DOHH2 (cell line): ENCODE data around the gene NHERF2.

ENCODE experiments used
- H3F3A ChIP-seq: fragments of 200-600 bp; sonication (generic), shearing (Covaris generic); 2 replicates; pipeline ENCODE4 v1.6.0; 2016; ENCODE audit warnings: antibody characterized with exemption, mild to moderate bottlenecking; ENCODE audit not compliant: control insufficient read depth, insufficient read depth
- H3K27ac ChIP-seq: fragments of 200-600 bp; sonication (generic); 2 replicates; pipeline ENCODE4 v1.5.1; 2014; ENCODE audit warnings: low read depth, mild to moderate bottlenecking, low read length, moderate library complexity
- H3K27me3 ChIP-seq: fragments of 200-600 bp; sonication (generic); 2 replicates; pipeline ENCODE4 v1.6.1; 2014; ENCODE audit warnings: mild to moderate bottlenecking, low read length, mixed read lengths; ENCODE audit not compliant: control insufficient read depth
- H3K36me3 ChIP-seq: fragments of 200-600 bp; sonication (generic); 2 replicates; pipeline ENCODE4 v1.6.1; 2014; ENCODE audit warnings: mild to moderate bottlenecking, low read length, moderate library complexity, mixed read lengths; ENCODE audit not compliant: control insufficient read depth
- H3K4me1 ChIP-seq: fragments of 200-600 bp; sonication (generic); 2 replicates; pipeline ENCODE4 v1.6.1; 2014; ENCODE audit warnings: mild to moderate bottlenecking, low read length, mixed read lengths; ENCODE audit not compliant: control insufficient read depth
- H3K4me2 ChIP-seq: fragments of 200-600 bp; sonication (generic); 2 replicates; pipeline ENCODE4 v1.6.0; 2014; ENCODE audit warnings: mild to moderate bottlenecking, low read length, moderate library complexity
- H3K4me3 ChIP-seq: fragments of 200-600 bp; sonication (generic); 2 replicates; pipeline ENCODE4 v1.5.1; 2014; ENCODE audit warnings: mild to moderate bottlenecking, low read length, mixed read lengths
- H3K79me2 ChIP-seq: fragments of 200-600 bp; sonication (generic); 2 replicates; pipeline ENCODE4 v1.6.1; 2014; ENCODE audit warnings: mild to moderate bottlenecking, low read length, mixed read lengths; ENCODE audit not compliant: control insufficient read depth
- H3K9me2 ChIP-seq: fragments of 200-600 bp; sonication (generic); replicated peaks from 2 replicates; pipeline ENCODE4 v1.6.1; 2014; ENCODE audit warnings: mild to moderate bottlenecking, low read length, mixed read lengths; ENCODE audit not compliant: control insufficient read depth
- H3K9me3 ChIP-seq: fragments of 200-600 bp; sonication (generic); 2 replicates; pipeline ENCODE4 v1.6.1; 2014; ENCODE audit warnings: antibody characterized with exemption, low read length, mixed read lengths; ENCODE audit not compliant: control insufficient read depth, insufficient read depth
- H4K20me1 ChIP-seq: fragments of 200-600 bp; sonication (generic); 2 replicates; pipeline ENCODE4 v1.6.0; 2014; ENCODE audit warnings: low read depth, mild to moderate bottlenecking, antibody characterized with exemption, low read length, moderate library complexity; ENCODE audit not compliant: control insufficient read depth, insufficient read depth
- EZH2phosphoT487 ChIP-seq: fragments of 200-600 bp; sonication (generic); IDR thresholded peaks from 2 replicates; pipeline ENCODE4 v1.6.1; 2017; ENCODE audit warnings: borderline replicate concordance, mild to moderate bottlenecking, antibody characterized with exemption, low read length, moderate library complexity, mixed read lengths
- TF ChIP-seq, protein P1 (sequence below): fragments of 200-600 bp; sonication (generic); IDR thresholded peaks from one replicate; pipeline ENCODE4 v1.5.1; 2014; ENCODE audit warnings: antibody characterized with exemption, mild to moderate bottlenecking, low read depth, low read length; ENCODE audit not compliant: poor library complexity, severe bottlenecking

The NHERF2 gene

DNA sequence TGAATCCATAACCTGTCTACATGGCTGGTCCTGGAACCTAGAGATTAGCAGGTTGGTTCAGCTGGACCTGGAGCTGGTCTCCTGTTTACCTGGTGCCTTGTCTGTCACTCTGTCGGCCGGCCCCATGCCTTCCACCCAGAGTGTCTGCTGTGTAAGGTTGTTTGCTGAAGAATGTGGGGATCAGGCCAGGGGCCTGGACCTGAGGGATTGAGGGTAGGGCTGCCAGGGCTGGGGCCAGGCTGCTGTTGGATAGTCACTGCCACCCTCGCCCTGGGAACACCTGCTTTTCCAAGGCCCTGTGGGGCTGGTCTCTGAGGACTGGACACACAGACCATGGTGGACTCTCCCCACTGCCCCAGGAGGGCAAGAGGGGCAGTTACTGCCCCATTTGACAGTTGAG lies 1.4 kb downstream of the NHERF2 start:
- no peaks in the 10 kb centered on the region; the same call in 1 of the 2 replicates for H3F3A ChIP-seq
- no peak overlapping the region for H3K27ac ChIP-seq
- H3K4me2 ChIP-seq: no peak overlapping the region
- H3K4me1 ChIP-seq: peaks cover 13% of the 10 kb centered on the region
- H3K36me3 ChIP-seq: no peaks in the 10 kb centered on the region
- H3K79me2 ChIP-seq: no peaks in the 10 kb centered on the region
- H4K20me1 ChIP-seq: no peaks in the 10 kb centered on the region; the same call in 1 of the 2 replicates
- peaks cover 56% of the 10 kb centered on the region for H3K27me3 ChIP-seq
- H3K4me3 ChIP-seq: no peak overlapping the region
- H3K9me2 ChIP-seq: no peaks in the 10 kb centered on the region
- no peaks in the 10 kb centered on the region for H3K9me3 ChIP-seq
- no peak for TF ChIP-seq EZH2phosphoT487
- TF ChIP-seq, protein P1, sequence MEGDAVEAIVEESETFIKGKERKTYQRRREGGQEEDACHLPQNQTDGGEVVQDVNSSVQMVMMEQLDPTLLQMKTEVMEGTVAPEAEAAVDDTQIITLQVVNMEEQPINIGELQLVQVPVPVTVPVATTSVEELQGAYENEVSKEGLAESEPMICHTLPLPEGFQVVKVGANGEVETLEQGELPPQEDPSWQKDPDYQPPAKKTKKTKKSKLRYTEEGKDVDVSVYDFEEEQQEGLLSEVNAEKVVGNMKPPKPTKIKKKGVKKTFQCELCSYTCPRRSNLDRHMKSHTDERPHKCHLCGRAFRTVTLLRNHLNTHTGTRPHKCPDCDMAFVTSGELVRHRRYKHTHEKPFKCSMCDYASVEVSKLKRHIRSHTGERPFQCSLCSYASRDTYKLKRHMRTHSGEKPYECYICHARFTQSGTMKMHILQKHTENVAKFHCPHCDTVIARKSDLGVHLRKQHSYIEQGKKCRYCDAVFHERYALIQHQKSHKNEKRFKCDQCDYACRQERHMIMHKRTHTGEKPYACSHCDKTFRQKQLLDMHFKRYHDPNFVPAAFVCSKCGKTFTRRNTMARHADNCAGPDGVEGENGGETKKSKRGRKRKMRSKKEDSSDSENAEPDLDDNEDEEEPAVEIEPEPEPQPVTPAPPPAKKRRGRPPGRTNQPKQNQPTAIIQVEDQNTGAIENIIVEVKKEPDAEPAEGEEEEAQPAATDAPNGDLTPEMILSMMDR: no peak

- Histone ChIP-seq H3K79me2 (no peaks in the 10 kb centered on the region), H3K9me2 (no peaks in the 10 kb centered on the region), H3K4me1 (peaks cover 8% of the 10 kb centered on the region; the same call in 1 of the 2 replicates)
Observed at GRCh38 chr16:2028620-2029220, 2.0 kb downstream of the NHERF2 start.

GRCh38 chr16:2029350-2029749 lies 2.6 kb downstream of the NHERF2 start:
- Histone ChIP-seq H3F3A (no peaks in the 10 kb centered on the region; the same call in 1 of the 2 replicates), H3K36me3 (no peaks in the 10 kb centered on the region), H3K4me2 (no peak overlapping the region)

More at GRCh38 chr16:2028620-2029220, 2.0 kb downstream of the NHERF2 start:
- TF ChIP-seq, protein P1: no peak
- no peak for TF ChIP-seq EZH2phosphoT487
- Histone ChIP-seq H3K9me3 (no peaks in the 10 kb centered on the region), H3K27ac (no peak overlapping the region), H3K4me2 (no peak overlapping the region), H3K36me3 (no peaks in the 10 kb centered on the region), H3K4me3 (no peak overlapping the region), H3F3A (no peaks in the 10 kb centered on the region; the same call in 1 of the 2 replicates), H4K20me1 (no peaks in the 10 kb centered on the region; the same call in 1 of the 2 replicates), H3K27me3 (peaks cover 62% of the 10 kb centered on the region)

More at GRCh38 chr16:2029350-2029749, 2.6 kb downstream of the NHERF2 start:
- Histone ChIP-seq H3K9me2 (no peaks in the 10 kb centered on the region), H3K27me3 (peaks cover 63% of the 10 kb centered on the region), H3K27ac (no peak overlapping the region), H4K20me1 (no peaks in the 10 kb centered on the region; the same call in 1 of the 2 replicates), H3K79me2 (no peaks in the 10 kb centered on the region), H3K4me1 (peaks cover 7% of the 10 kb centered on the region; the same call in 1 of the 2 replicates), H3K4me3 (no peak overlapping the region), H3K9me3 (no peaks in the 10 kb centered on the region)
- no peak for TF ChIP-seq EZH2phosphoT487
- TF ChIP-seq, protein P1: no peak
